ENCODE results near the gene EPB41L2.
"Not testable (repeated sequence)": the region's sequence is repeated elsewhere in the genome, so short reads cannot be mapped to it uniquely, and the experiment has no call there.

Gene EPB41L2

GRCh38 chr6:130971504-130971903 is 91.5 kb downstream of the EPB41L2 start:
- no peak for ATAC-seq

DNA sequence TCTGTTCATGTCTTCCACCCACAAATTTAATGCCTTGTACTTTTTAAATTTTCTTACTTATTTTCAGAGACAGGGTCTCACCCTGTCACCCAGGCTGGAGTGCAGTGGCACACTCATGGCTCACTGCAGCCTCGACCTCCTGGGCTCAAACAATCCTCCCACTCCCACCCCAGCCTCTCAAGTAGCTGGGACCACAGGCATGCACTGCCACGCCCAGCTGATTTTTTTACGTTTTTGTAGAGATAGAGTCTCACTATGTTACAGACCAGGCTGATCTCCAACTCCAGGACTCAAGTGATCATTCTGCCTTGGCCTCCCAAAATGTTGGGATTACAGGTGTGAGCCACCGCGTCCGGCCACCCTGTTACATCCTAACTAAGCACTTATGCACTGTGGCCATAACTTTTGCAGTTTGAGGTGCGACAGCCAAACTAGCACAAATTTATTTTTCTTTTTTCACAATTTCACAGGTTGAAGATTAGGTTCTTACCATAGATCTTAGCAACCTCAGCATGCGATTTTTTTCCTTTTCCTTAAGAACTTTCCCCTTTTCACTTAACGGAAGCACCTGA is 92.1 kb downstream of the EPB41L2 start:
- ATAC-seq, result no peak

DNA sequence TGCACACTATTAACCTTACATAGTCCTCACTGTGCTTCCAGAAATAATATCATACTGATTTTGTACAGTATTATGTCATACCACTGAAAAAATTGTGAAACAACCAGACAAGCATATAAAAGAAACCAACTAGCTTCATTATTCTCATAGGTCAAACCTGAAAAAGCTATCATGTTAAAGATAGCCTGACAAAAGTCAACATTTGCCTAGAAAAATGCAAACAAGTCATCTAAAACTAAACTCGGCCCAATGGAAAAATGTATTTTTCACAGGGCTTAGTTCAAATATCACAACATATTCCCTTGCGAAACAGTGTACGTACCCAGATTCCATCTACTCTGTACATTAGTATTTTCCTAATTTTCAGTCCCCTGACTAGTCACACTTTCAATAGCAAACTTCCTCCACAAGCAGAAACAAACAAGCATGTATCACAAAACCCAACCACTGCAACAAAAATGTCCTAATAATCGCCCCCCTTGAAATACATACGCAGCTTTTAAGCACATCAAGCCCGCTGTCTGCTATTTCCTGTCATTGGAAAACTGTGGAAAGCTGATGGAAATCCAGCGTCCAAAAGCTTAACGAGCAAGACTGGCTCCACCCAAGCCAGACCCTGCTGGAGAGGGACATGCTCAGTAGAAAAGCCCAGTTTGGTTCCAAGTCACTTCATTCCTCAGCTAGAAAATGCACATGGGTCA is 93.1 kb downstream of the EPB41L2 start:
- no peak for ATAC-seq

DNA sequence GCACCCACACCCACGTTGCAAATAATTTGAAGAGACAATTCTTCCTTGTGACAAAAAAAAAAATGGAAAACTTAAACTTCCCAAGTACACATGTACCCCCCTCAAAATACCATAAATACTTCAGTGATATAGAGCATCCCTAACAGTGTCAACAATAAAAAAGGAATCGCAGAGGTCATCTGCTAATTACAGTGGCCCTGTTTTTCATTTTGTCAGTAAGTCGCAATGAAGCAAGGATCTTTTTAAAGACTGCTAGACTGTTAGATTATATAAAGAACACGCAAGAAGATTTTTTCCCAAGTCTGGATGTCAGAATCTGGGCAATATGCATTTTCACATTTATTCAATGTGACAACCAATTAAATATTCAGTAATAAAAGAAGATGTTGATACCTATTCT is 93.9 kb downstream of the EPB41L2 start:
- no peak for ATAC-seq

- no peak for ATAC-seq
Observed at GRCh38 chr6:130968476-130968875, 94.6 kb downstream of the EPB41L2 start.

GRCh38 chr6:130967502-130968445 is 95.3 kb downstream of the EPB41L2 start:
- ATAC-seq, result no peak

- ATAC-seq, result no peak
Observed at GRCh38 chr6:130966344-130966980, 96.6 kb downstream of the EPB41L2 start.

- ATAC-seq, result no peak
Observed at GRCh38 chr6:130965656-130966055, 97.4 kb downstream of the EPB41L2 start.

DNA sequence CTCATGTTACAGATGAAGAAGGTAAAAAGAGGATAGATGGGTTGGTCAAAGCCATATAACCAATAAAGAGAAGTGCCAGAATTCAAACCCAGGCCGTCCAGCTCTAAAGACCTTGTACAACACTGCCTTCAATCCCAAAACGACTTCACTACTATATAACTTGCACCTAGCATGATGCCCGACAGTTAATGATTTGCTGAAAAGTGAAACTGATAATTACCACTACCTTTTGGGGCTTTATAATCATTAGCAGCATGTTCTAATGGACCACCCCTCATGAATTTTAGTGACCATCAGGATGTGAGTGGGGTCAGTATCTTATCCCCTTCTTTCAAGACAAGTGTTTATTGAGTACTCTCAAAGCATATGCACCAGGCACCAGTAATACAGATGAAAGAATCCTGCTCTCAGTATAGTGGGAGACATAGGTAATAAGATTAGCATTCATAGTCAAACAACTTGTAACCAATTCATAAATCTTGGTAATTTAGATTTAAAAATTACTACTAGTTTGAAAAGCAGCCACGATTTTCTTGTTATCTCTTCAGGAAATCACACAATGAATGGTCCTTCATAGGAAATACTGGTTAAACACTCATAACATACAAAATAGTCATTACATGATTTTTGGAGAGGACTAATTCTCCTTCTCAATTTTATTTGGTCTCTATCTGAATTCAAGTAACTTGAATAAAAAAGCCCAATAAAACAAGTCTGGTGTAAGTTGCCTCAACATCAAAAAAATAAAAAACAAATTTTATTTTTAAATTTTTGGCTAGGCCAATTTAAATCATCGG is 98.0 kb downstream of the EPB41L2 start:
- ATAC-seq, result no peak

GRCh38 chr6:130964289-130964688 is 98.8 kb downstream of the EPB41L2 start:
- ATAC-seq, result no peak

- no peak for ATAC-seq
Observed at GRCh38 chr6:130962966-130963365, 100.1 kb downstream of the EPB41L2 start.

- no peak for ATAC-seq
Observed at GRCh38 chr6:130961148-130961547, 101.9 kb downstream of the EPB41L2 start.

DNA sequence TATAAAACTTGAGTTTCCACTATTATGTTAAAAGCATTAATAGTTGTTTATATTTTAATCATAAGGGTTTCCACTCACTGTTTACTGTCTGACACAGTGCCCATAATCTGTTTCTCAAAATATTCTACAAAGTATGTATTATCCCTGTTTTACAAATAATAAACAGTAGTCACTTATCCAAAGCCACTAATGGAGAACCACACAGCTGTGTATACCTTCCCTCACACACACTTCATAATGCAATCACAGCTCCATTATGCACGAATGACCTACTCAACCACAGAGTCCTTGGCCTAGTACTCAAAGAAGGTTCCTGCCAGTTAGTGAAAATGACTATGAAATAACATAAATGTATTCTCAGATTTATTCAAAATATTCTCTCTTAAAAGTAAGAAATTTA is 103.1 kb downstream of the EPB41L2 start:
- ATAC-seq, result no peak

- ATAC-seq, result no peak
Observed at GRCh38 chr6:130958468-130958867, 104.6 kb downstream of the EPB41L2 start.

DNA sequence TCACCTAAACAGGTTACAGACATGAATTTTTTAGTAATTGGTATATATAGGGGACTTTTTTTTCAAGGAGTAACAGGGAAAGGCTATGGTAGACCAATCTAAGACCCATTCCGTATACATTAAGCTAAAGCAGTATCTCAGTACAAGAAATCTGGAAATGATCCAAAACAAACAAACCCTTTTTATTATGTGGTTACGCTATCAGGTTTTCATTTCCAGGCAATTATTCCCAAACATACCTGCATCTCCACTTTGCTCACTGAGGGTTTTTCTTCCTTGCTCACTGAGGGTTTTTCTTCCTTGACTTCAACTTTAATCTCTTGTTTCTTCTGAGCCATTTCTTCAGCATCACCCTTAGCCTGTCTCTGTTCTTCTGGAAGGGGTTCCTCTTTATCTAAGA is 107.3 kb downstream of the EPB41L2 start:
- no peak for ATAC-seq

DNA sequence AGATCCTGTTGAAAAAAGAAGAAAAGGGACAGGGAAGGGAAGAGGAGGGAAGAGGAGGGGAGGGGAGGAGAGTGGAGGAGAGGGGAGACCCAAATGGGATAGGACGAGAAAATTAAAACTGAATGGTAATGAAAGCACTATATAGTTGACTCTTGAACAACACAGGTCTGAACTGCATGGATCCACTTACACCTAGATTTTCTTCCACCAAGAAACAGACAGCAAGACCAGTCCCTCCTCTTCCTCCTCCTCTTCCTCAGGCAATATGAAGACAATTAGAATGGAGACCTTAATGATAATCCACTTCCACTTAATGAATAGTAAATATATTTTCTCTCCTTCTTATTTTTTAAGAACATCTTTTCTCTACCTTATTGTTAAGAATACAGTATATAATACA is 113.5 kb downstream of the EPB41L2 start:
- ATAC-seq, result no peak

GRCh38 chr6:130947464-130947863 is 115.6 kb downstream of the EPB41L2 start:
- no peak for ATAC-seq

- ATAC-seq, result no peak
Observed at GRCh38 chr6:130946076-130946475, 117.0 kb downstream of the EPB41L2 start.

GRCh38 chr6:130945401-130945919 is 117.6 kb downstream of the EPB41L2 start:
- ATAC-seq, result no peak

DNA sequence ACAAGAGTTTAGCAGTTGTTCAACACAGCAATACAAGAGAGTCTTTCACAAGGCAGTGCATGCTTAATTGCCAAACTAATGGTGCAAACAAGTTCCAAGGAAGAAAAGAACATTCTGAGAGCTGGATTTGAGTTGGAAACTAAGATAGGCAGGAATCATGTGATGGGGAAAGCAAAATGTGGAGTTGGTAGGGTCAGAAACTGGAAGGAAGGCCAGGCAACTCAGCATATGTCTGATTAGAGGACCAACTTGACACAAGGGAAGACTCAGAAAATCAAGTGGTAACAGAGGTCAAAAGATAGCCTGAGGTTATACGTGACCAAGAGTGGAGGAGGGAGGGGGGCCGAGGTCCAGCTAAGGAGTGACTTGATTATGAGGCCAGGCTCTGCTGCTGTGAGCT is 118.6 kb downstream of the EPB41L2 start:
- no peak for ATAC-seq

DNA sequence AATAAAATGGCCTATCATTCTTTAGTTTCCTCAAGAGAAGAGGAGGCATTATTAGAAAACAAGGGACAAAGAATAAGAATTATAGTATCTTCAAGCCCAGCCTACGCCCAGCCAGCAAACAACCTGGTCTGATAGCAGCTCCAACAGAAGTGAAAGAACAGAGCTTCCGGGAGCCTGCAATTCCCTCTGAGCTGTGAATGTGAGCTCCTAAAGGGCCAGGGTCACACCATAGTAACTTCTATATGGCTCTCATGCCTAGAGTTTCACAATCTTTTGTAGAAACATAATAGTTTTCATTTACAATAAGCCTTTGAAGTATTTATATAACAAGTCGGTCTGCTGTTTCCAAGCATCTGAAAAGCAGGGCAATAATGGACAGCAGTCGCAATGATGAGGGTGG is 119.3 kb downstream of the EPB41L2 start:
- no peak for ATAC-seq

DNA sequence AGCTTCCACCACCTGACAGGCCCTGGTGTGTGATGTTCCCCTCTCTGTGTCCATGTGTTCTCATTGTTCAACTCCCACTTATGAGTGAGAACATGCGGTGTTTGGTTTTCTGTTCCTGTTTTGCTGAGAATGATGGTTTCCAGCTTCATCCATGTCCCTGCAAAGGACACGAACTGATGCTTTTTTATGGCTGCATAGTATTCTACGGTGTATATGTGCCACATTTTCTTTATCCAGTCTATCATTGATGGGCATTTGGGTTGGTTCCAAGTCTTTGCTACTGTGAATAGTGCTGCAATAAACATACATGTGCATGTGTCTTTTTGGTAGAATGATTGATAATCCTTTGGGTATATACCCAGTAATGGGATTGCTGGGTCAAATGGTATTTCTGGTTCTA is 120.3 kb downstream of the EPB41L2 start:
- not testable (repeated sequence) for ATAC-seq
